Right atrium auricular region (tissue), 2 donors: ENCODE data around the gene FHDC1. TPM values are rescaled to one million over a fixed set of nuclear protein-coding genes. Genes with fewer than 3 reads are reported as not detected.

Experiments used
- DNase-seq: peaks from one replicate; pipeline ENCODE4 v3.0.0-alpha.2; 2019; ENCODE audit warnings: low spot score
- H3K27ac ChIP-seq, 2 donors: fragments of 200-600 bp; sonication (generic); 1 replicate in 1 of 2; 2 replicates in 1 of 2; pipeline ENCODE4 v1.5.1; 2016 to 2019
- H3K27me3 ChIP-seq, 2 donors: fragments of 200-600 bp; sonication (generic); one replicate each; pipeline versions ENCODE4 v1.5.1 to v1.6.0; 2017 to 2019
- H3K36me3 ChIP-seq: fragments of 200-600 bp; sonication (generic); one replicate; pipeline ENCODE4 v1.5.1; 2016
- H3K4me1 ChIP-seq, 2 donors: fragments of 200-600 bp; sonication (generic); one replicate each; pipeline versions ENCODE4 v1.5.1 to v1.6.0; 2017 to 2019
- H3K4me3 ChIP-seq, 2 donors: fragments of 200-600 bp; sonication (generic); 1 replicate in 1 of 2; 2 replicates in 1 of 2; pipeline ENCODE4 v1.5.1; 2017 to 2019; ENCODE audit warnings: mild to moderate bottlenecking in 1 of 2, moderate library complexity in 1 of 2
- H3K9me3 ChIP-seq, 2 donors: fragments of 200-600 bp; sonication (generic); one replicate each; pipeline ENCODE4 v1.5.1; 2019
- CTCF ChIP-seq, 2 donors: fragments of 200-600 bp; sonication (generic); IDR thresholded peaks; one replicate each; pipeline ENCODE4 v1.5.1; 2019; ENCODE audit warnings: antibody characterized with exemption in 2 of 2
- total RNA-seq, 2 donors: library from RNA; depleted of rRNA; stranded (reverse); fragments of >200 nt; gene quantifications; one replicate each; pipeline ENCODE4 v1.1.0, GENCODE V29; 2016

Gene FHDC1
- total RNA-seq, 2 donors from 2014 or later, result 0.33 to 0.90 TPM

GRCh38 chr4:152973629-152974467, 37.7 kb downstream of the FHDC1 start:
- DNase-seq, result no peak
- Histone ChIP-seq H3K4me1 (no peaks in the 10 kb centered on the region), H3K27ac (no peak overlapping the region), H3K4me3 (no peak overlapping the region), H3K36me3 (no peaks in the 10 kb centered on the region), H3K27me3 (no peaks in the 10 kb centered on the region), H3K9me3 (no peaks in the 10 kb centered on the region)
- TF ChIP-seq CTCF (IDR thresholded peaks at IDR 0.05), result no peak

GRCh38 chr4:152974468-152975379, 38.6 kb downstream of the FHDC1 start:
- no peaks in the 10 kb centered on the region for H3K9me3 ChIP-seq
- no peaks in the 10 kb centered on the region for H3K27me3 ChIP-seq
- H3K27ac ChIP-seq, result no peak overlapping the region
- no peak for TF ChIP-seq CTCF (IDR thresholded peaks at IDR 0.05)
- H3K4me3 ChIP-seq, result no peak overlapping the region
- H3K36me3 ChIP-seq, result no peaks in the 10 kb centered on the region
- no peak for DNase-seq
- H3K4me1 ChIP-seq, result no peaks in the 10 kb centered on the region

- no peak for DNase-seq
- Histone ChIP-seq H3K36me3 (no peaks in the 10 kb centered on the region), H3K9me3 (no peaks in the 10 kb centered on the region), H3K27me3 (no peaks in the 10 kb centered on the region), H3K4me1 (no peaks in the 10 kb centered on the region), H3K27ac (no peak overlapping the region), H3K4me3 (no peak overlapping the region)
- TF ChIP-seq CTCF (IDR thresholded peaks at IDR 0.05), result no peak
These were observed 39.5 kb downstream of the FHDC1 start for GRCh38 chr4:152975380-152976211.

GRCh38 chr4:152976212-152976761, 40.2 kb downstream of the FHDC1 start:
- Histone ChIP-seq H3K27ac (no peak overlapping the region), H3K27me3 (no peaks in the 10 kb centered on the region), H3K4me3 (no peak overlapping the region), H3K9me3 (no peaks in the 10 kb centered on the region), H3K36me3 (no peaks in the 10 kb centered on the region), H3K4me1 (no peaks in the 10 kb centered on the region)
- TF ChIP-seq CTCF (IDR thresholded peaks at IDR 0.05), result no peak
- no peak for DNase-seq

- Histone ChIP-seq H3K36me3 (no peaks in the 10 kb centered on the region), H3K9me3 (no peaks in the 10 kb centered on the region), H3K27ac (no peak overlapping the region), H3K4me3 (no peak overlapping the region), H3K27me3 (no peaks in the 10 kb centered on the region), H3K4me1 (no peaks in the 10 kb centered on the region)
- DNase-seq, result no peak
- TF ChIP-seq CTCF (IDR thresholded peaks at IDR 0.05), result no peak
These were observed 43.7 kb downstream of the FHDC1 start for GRCh38 chr4:152979731-152980330.
